Stimulated activated CD8-positive, alpha-beta memory T cell treated with anti-CD3 and anti-CD28 coated beads, Interleukin-7, amount 100 ng/mL, for 48 hours (primary cell): ENCODE data around the gene CEACAM18.
"Not testable (repeated sequence)": the region's sequence is repeated elsewhere in the genome, so short reads cannot be mapped to it uniquely, and the experiment has no call there.

Source experiments
- DNase-seq, 2 donors: peaks; one replicate each; pipeline ENCODE4 v3.0.0-alpha.2; 2020; ENCODE audit warnings: low read depth in 1 of 2; ENCODE audit errors: extremely low read depth in 1 of 2

Gene CEACAM18

GRCh38 chr19:51489113-51489512 lies 10.8 kb downstream of the CEACAM18 start:
- peak in 1 of 2 donors; percentile 31 for DNase-seq

- DNase-seq: no peak
These were observed 12.3 kb downstream of the CEACAM18 start for GRCh38 chr19:51490676-51491075.

GRCh38 chr19:51491586-51491985 lies 13.2 kb downstream of the CEACAM18 start:
- no peak for DNase-seq

GRCh38 chr19:51493776-51494175 lies 15.4 kb downstream of the CEACAM18 start:
- DNase-seq: no peak

- no peak for DNase-seq
These were observed 19.3 kb downstream of the CEACAM18 start for GRCh38 chr19:51497666-51498065.

GRCh38 chr19:51500931-51501330 lies 22.6 kb downstream of the CEACAM18 start:
- DNase-seq: not testable (repeated sequence)

GRCh38 chr19:51501594-51502263 lies 23.4 kb downstream of the CEACAM18 start, which contains the start of gene SIGLEC12:
Gene SIGLEC12, minus strand, starts transcription at chr19:51501800. Its CDS starts 67 bp downstream, at chr19:51501733.
- DNase-seq: peak in 1 of 2 donors; percentile 28

GRCh38 chr19:51503286-51503817 lies 25.0 kb downstream of the CEACAM18 start:
- DNase-seq: no peak

GRCh38 chr19:51503896-51504295 lies 25.6 kb downstream of the CEACAM18 start:
- DNase-seq: no peak

GRCh38 chr19:51505904-51506303 lies 27.6 kb downstream of the CEACAM18 start:
- DNase-seq: no peak

GRCh38 chr19:51507192-51507591 lies 28.9 kb downstream of the CEACAM18 start:
- DNase-seq: no peak

GRCh38 chr19:51507640-51508058 lies 29.3 kb downstream of the CEACAM18 start:
- no peak for DNase-seq

GRCh38 chr19:51508059-51508733 lies 29.9 kb downstream of the CEACAM18 start:
- no peak for DNase-seq

- DNase-seq: no peak
These were observed 31.7 kb downstream of the CEACAM18 start for GRCh38 chr19:51509823-51510660.

GRCh38 chr19:51511353-51511752 lies 33.0 kb downstream of the CEACAM18 start:
- DNase-seq: no peak

- DNase-seq: no peak
These were observed 35.6 kb downstream of the CEACAM18 start for GRCh38 chr19:51513968-51514367.

GRCh38 chr19:51514866-51515481 lies 36.6 kb downstream of the CEACAM18 start:
- DNase-seq: no peak

- DNase-seq: no peak
These were observed 42.4 kb downstream of the CEACAM18 start for GRCh38 chr19:51520728-51521127.

- no peak for DNase-seq
These were observed 43.0 kb downstream of the CEACAM18 start for GRCh38 chr19:51521357-51521756.

GRCh38 chr19:51521781-51522180 lies 43.4 kb downstream of the CEACAM18 start:
- DNase-seq: no peak
